HG03066 (cell line): ENCODE measurements around the gene SCUBE3.

Source experiments
- ATAC-seq: cut with Tn5 transposase; IDR thresholded peaks from one replicate; pipeline ENCODE4 v1.9.1; 2021; ENCODE audit warnings: low read depth; ENCODE audit not compliant: unreplicated experiment

The SCUBE3 gene

GRCh38 chr6:35209081-35209480, 4.7 kb upstream of the SCUBE3 start:
- no peak for ATAC-seq

GRCh38 chr6:35209622-35210247, 4.0 kb upstream of the SCUBE3 start:
- no peak for ATAC-seq

DNA sequence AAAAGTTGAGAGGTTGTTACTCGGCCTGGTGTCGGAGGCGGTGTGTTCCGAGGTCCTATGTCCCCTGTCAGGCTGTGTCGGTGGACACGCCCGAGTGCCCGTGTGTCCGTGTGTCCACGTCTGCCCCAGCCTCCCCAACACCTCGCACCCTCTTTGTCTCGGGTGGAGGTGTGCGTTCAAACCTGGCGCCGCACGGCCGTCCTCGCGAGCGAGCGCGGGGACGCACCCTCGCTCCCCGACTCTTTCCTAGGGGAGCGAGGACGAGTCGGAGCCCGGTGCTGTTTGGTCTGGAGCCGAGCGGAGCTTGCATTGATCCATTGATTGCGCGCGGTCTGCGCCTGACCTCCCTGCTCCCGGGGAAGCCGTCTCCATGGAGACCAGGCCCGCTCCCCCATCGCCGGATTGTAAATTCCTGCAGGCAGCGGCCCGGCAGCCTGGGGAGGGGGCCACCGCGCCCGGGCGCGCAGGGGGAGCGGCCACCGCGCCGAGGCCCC, 411 bp upstream of the SCUBE3 start:
- no peak for ATAC-seq

DNA sequence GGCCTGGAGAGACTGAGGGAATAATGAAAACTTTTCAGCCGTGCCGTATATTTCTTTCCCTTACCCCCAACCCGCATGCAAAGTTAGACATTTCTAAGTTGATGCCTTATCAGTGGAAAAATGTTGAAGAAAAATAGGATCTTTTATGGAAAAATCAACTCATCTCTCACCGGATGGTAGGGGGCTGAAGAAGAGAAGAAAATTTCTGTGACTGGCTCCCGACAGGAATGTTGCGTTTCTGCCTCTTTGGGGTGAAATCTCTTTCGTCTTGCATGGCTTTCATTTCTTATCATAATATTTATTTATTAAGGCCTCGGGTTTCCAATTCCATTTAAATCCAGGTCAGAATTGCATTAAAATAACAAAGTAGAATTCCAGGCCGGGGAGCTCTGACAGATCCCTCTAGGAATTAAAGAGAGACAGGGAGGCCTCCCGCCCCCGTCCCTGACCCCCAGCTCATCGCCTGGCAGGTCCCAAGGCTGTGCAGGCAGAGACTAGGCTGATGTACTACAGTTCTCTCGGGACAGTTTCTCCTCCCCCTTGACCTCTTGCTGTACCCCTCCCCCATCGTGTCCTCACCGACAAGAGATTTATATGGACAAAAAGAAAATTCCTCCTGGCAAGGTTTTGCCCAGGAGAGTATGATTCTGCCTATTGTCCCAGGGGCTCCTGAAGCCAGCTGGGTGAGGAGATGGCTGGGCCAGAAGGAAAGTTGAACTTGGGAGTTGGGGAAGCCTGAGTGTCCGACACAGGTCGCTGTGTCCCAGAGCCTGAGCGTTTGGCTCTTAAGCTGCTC, 1.3 kb downstream of the SCUBE3 start:
- ATAC-seq = no peak

- ATAC-seq = no peak
Observed at GRCh38 chr6:35215665-35216411, 2.1 kb downstream of the SCUBE3 start.

DNA sequence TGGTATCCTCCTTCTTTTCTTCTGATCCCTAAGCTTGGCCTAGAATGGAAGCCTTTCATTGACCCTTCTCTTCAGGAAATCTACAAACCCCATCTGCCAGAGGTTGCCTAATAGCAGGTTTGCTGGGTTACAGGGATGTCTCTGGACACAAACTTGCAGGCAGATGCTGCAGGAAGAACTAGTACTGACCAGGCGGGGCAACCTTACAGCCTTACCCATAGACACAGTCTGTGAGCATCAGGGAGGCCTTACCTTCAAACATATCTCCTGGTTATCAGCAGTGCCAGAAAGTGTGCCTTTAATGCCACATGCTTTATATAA, 2.6 kb downstream of the SCUBE3 start:
- ATAC-seq = no peak

GRCh38 chr6:35216851-35217811, 3.4 kb downstream of the SCUBE3 start:
- no peak for ATAC-seq

DNA sequence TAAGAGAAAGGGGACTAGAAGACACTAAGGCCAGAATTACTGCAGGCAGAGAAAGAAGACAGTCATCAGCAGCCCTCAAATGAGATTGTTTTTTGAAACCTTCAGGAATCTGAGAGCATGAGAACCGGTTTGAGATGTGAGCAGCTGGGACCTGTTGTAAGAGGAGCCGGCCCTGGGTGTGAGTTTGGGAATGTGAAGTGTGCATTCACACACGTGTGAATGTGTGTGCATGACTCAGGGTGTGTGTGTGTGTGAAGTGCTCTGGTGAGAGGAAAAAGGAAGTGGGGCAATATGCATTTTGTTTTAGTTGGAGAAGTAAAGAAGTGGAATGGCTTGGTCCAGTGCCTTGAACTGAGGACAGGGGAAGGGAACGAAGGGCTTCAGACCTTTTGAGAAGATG, 4.3 kb downstream of the SCUBE3 start:
- no peak for ATAC-seq

GRCh38 chr6:35218456-35218855, 4.7 kb downstream of the SCUBE3 start:
- no peak for ATAC-seq

DNA sequence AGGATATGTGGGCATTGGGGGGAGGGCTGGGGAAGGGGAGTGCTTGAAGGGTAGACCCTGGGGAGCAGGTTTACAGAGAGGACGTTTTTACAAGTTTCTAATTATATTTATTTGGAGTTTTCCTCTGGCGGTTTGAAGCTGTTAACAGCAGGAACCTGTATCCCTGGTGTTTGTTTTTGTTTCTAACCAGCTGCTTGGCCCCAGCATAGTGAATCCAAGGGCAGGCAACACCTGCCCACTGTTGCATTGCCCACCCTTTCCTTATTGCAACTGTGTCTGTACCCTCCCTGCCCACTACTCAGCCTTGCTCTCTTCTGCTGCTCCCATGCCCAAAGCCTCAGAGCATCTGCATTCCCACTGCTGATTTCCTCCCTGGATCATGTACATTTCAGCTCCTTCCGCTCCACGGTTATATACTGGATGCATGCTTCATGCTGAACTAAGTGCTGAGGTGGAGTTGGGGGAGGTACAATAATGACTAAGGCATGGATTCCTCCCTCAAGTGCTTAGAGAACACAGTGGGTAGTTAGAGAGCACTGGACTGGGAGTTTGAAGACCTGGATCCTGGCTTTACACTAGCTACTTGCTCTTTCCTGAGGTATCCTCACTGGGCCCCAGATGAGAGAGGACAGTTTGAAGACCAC, 6.0 kb downstream of the SCUBE3 start:
- ATAC-seq = no peak

GRCh38 chr6:35220711-35221110, 7.0 kb downstream of the SCUBE3 start:
- no peak for ATAC-seq

DNA sequence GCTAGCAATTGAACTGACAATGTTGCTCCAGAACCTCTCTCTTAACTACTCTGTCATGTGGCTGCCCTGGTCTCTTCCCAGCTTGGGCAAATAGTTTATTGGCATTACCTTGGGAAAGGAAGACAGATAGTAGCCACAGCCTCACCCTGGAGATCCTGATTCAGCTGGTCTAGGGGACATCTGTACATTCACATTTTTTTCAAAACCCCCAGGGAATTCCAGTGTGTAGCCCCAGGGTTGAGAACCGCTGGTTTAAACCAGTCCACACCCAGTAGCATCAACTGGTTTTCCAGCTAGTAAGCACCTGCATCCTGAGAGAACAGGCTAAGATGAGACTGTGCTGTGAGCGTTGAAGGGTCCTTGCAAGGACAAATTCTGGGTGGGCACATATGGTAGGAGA, 9.6 kb downstream of the SCUBE3 start:
- no peak for ATAC-seq

GRCh38 chr6:35224720-35225119, 11.0 kb downstream of the SCUBE3 start:
- ATAC-seq = no peak

DNA sequence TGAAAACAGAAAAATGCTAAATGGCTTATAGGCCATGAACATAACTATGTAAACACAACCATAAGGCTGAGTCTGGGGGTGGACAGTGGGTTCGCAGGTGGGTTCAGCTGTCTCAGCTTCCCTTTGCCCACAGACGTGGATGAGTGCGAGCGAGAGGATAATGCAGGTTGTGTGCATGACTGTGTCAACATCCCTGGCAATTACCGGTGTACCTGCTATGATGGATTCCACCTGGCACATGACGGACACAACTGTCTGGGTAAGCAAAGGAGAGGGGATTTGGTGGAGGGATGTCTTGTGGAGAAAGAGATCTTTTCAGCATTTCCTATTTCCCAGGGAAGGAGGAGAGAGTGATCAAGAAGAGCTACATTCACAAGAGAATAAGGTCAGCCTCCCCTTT, 14.7 kb downstream of the SCUBE3 start:
- ATAC-seq = no peak

DNA sequence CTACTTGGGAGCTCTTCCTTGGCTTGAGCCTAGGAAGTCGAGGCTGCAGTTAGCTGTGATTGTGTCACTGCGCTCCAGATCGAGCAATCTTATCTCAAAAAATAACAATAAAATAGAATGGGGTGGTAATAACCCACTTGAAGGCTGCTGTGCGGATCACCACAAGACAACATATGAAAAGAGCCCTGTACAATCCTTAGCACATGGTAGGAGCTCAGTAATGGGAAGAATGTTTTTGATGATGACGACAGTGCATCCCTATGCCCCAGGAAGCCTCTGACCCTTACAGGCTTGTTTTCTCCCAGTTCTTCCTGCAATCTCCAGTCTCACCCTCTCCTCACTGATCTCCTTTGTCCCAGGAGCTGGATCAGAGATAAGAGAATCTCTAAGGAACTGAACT, 15.5 kb downstream of the SCUBE3 start:
- ATAC-seq = no peak

DNA sequence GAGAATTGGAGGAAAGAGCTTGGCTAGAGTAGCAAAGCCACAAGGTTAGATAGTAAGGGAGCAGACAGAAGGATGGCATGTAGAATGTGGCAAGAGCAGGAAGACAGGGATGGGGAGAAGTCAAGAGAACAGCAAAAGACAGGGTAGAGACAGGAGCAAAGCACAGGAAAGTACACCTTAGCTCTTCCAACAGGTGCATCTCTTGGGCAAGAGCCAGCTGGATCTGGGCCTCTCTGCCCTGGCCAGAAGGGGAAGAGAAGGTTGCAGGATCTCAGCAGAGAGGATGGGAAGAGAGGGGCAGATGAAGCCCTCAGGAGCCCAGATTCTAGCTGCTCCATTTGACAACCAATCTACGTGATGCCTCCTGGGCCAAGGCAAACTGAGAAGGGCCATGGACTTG, 16.7 kb downstream of the SCUBE3 start:
- no peak for ATAC-seq

DNA sequence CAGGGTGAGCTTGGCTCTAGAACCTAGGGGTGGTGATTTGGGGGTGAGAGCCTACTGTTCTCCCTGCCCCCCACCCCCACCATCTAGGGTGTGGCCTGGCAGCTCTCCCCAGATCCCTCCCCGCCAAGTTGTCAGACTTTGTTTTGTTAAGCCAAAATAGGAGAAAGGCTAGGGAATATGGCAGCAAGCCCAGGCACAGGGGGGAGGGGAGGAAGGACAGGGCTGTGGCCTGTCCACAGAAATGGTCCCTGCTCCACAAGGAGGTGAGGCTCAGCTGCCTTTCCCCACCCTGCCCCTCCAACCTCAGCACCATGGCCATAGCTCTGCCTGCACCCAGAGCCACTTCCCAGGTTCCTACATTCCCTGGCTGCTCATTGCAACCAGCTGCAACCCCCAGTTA, 17.2 kb downstream of the SCUBE3 start:
- ATAC-seq = no peak

DNA sequence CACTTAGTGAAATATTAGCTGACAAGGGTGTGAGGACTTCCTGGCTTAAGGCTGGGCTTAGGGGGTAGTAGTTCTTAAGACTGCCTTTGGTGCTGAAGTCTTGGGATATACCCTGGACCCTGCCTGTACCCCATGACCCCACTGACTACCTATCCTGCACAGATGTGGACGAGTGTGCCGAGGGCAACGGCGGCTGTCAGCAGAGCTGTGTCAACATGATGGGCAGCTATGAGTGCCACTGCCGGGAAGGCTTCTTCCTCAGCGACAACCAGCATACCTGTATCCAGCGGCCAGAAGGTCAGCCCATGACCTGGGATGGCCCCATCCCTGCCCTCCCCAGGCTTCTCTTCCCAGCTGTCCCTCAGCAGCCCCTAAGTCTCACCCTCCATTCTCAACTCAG, 17.8 kb downstream of the SCUBE3 start:
- no peak for ATAC-seq

GRCh38 chr6:35234901-35235300, 21.1 kb downstream of the SCUBE3 start:
- ATAC-seq = no peak

DNA sequence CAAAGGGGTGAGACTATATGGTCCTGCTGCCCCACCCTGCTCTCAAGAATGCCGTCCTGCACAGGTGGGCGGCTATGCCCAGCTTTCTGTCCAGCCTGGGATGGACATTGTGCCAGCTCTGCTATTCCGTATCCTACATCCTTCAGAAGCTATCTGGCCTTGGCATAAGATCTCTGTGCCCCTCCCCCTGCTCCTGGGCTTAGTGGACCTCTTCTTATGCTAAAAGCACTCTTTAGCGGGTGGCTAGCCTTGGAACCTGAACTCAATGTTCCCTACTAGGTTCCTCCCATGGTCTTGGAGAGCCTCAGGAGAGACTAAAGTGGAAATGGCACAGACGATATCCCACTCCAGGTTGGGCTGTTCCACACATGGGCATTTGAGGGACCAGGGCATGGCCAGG, 22.5 kb downstream of the SCUBE3 start:
- no peak for ATAC-seq
